HCT116 (cell line): ENCODE results near the gene SAMSN1. TPM values are rescaled to one million over a fixed set of nuclear protein-coding genes. Genes with fewer than 3 reads are reported as not detected.

Experiments
- ATAC-seq: fragments of 200-7000 bp; cut with Tn5 transposase; 2 replicates; pipeline ENCODE4 v1.9.1; 2020; ENCODE audit warnings: mild to moderate bottlenecking, moderate library complexity
- Bru-seq: library from RNA; stranded (reverse); fragments of 400-500 nt; gene quantifications from one replicate; lab custom pipeline; 2021; lab: Mats Ljungman, UMichigan
- BruChase-seq, 2 experiments: library from RNA; stranded (reverse); fragments of 400-500 nt; gene quantifications; one replicate each; lab custom pipeline; 2021; lab: Mats Ljungman, UMichigan
- BruUV-seq: library from RNA; stranded (reverse); fragments of 400-500 nt; replicated peaks from 2 replicates; lab custom pipeline; 2021; lab: Mats Ljungman, UMichigan
- CTCF ChIA-PET: fragments of 300-600 bp; sonication (Branson Sonifier 250); formaldehyde crosslinking; loops from one replicate; lab custom pipeline; 2021; ENCODE audit warnings: antibody characterized with exemption; lab: Charles Lee
- POLR2A ChIA-PET: fragments of 300-600, 350-600 bp; sonication (Branson Sonifier 250); formaldehyde crosslinking; loops from one replicate; lab custom pipeline; 2021; ENCODE audit warnings: antibody characterized with exemption; lab: Charles Lee
- RAD21 ChIA-PET, 2 experiments: fragments of 300-600 bp; sonication (Branson Sonifier 250); formaldehyde crosslinking; loops; one replicate each; lab custom pipeline; 2023; ENCODE audit warnings: low total read pairs in 2 of 2; ENCODE audit not compliant: uncharacterized antibody in 2 of 2, unreplicated experiment in 2 of 2, low non-redundant PET in 1 of 2; lab: Charles Lee
- DNase-seq: peaks from one replicate; pipeline ENCODE4 v3.0.0-alpha.2; 2010; ENCODE audit warnings: low read depth, low spot score
- H2AFZ ChIP-seq: fragments of 200-600 bp; shearing (Covaris generic), sonication (generic); 2 replicates; pipeline ENCODE4 v1.6.1; 2017; ENCODE audit warnings: low read depth, mixed run types, mixed read lengths, antibody characterized with exemption, low read length; ENCODE audit not compliant: poor library complexity, severe bottlenecking
- H3K27ac ChIP-seq: 2 replicates; pipeline ENCODE4 v1.5.1; 2012; ENCODE audit warnings: low read depth, low read length
- H3K27me3 ChIP-seq: fragments of 200-600 bp; sonication (generic); 2 replicates; pipeline ENCODE4 v1.6.1; 2016; ENCODE audit warnings: mixed run types, low read length, mixed read lengths; ENCODE audit not compliant: insufficient read depth
- H3K36me3 ChIP-seq, 2 experiments: fragments of 200-500 bp in 1 of 2; fragments of 200-600 bp in 1 of 2; sonication (Bioruptor generic) in 1 of 2; sonication (generic) in 1 of 2; 2 replicates each; pipeline versions ENCODE4 v1.5.1 to v1.6.1; 2014 to 2016; ENCODE audit warnings: low read length in 2 of 2, inconsistent platforms in 1 of 2, mixed read lengths in 1 of 2, mixed run types in 1 of 2; ENCODE audit not compliant: insufficient read depth in 2 of 2, control insufficient read depth in 1 of 2
- H3K4me1 ChIP-seq, 2 experiments: fragments of 200-600 bp in 1 of 2; sonication (generic) in 1 of 2; 2 replicates each; pipeline versions ENCODE4 v1.5.1 to v1.6.1; 2012 to 2017; ENCODE audit warnings: low read length in 2 of 2, inconsistent platforms in 1 of 2, mild to moderate bottlenecking in 1 of 2, mixed read lengths in 1 of 2, mixed run types in 1 of 2, moderate library complexity in 1 of 2; ENCODE audit not compliant: insufficient read depth in 2 of 2, control insufficient read depth in 1 of 2
- H3K4me2 ChIP-seq: fragments of 200-600 bp; sonication (generic); 2 replicates; pipeline ENCODE4 v1.6.1; 2017; ENCODE audit warnings: mixed run types, low read length, mixed read lengths
- H3K4me3 ChIP-seq, 2 experiments: fragments of 200-600 bp in 1 of 2; sonication (generic) in 1 of 2; replicated peaks in 1 of 2; 2 replicates each; pipeline ENCODE4 v1.5.1; 2011 to 2016; ENCODE audit warnings: low read length in 2 of 2, control low read depth in 1 of 2, low read depth in 1 of 2, mild to moderate bottlenecking in 1 of 2, mixed read lengths in 1 of 2, mixed run types in 1 of 2
- H3K79me2 ChIP-seq: fragments of 200-600 bp; sonication (generic); 2 replicates; pipeline ENCODE4 v1.6.1; 2017; ENCODE audit warnings: mild to moderate bottlenecking, mixed run types, low read length, moderate library complexity, mixed read lengths; ENCODE audit not compliant: insufficient read depth
- H3K9ac ChIP-seq: fragments of 200-600 bp; sonication (generic); 2 replicates; pipeline ENCODE4 v1.6.1; 2016; ENCODE audit warnings: low read length, mixed read lengths
- H3K9me2 ChIP-seq: fragments of 200-600 bp; sonication (generic), shearing (Covaris generic); 2 replicates; pipeline ENCODE4 v1.6.1; 2017; ENCODE audit warnings: mixed run types, mild to moderate bottlenecking, moderate library complexity; ENCODE audit not compliant: insufficient read depth
- H3K9me3 ChIP-seq, 2 experiments: fragments of 200-500 bp in 1 of 2; fragments of 200-600 bp in 1 of 2; sonication (Bioruptor generic) in 1 of 2; sonication (generic) in 1 of 2; 2 replicates each; pipeline ENCODE4 v1.6.1; 2014 to 2017; ENCODE audit warnings: low read length in 2 of 2, mixed read lengths in 2 of 2, inconsistent platforms in 1 of 2, low read depth in 1 of 2, mild to moderate bottlenecking in 1 of 2, mixed run types in 1 of 2, moderate library complexity in 1 of 2; ENCODE audit not compliant: control insufficient read depth in 1 of 2, insufficient read depth in 1 of 2
- H4K20me1 ChIP-seq: fragments of 200-600 bp; sonication (generic), shearing (Covaris generic); 2 replicates; pipeline ENCODE4 v1.6.1; 2017; ENCODE audit warnings: mixed run types, mild to moderate bottlenecking, moderate library complexity; ENCODE audit not compliant: insufficient read depth
- ATF3 ChIP-seq: IDR thresholded peaks from 2 replicates; pipeline ENCODE4 v1.6.1; 2012
- CEBPB ChIP-seq: IDR thresholded peaks from 2 replicates; pipeline ENCODE4 v1.6.1; 2012; ENCODE audit warnings: low read depth
- EZH2phosphoT487 ChIP-seq: fragments of 200-600 bp; IDR thresholded peaks from 2 replicates; pipeline ENCODE4 v1.6.1; 2018; ENCODE audit warnings: antibody characterized with exemption, borderline replicate concordance
- FOSL1 ChIP-seq: IDR thresholded peaks from 2 replicates; pipeline ENCODE4 v1.6.1; 2012; ENCODE audit warnings: low read depth
- JUND ChIP-seq: IDR thresholded peaks from 2 replicates; pipeline ENCODE4 v1.6.1; 2012
- SP1 ChIP-seq: IDR thresholded peaks from 2 replicates; pipeline ENCODE4 v1.6.1; 2012; ENCODE audit warnings: low read depth
- TCF7L2 ChIP-seq: IDR thresholded peaks from 2 replicates; pipeline ENCODE4 v1.7.0; 2011; ENCODE audit warnings: borderline replicate concordance, inconsistent platforms; ENCODE audit not compliant: insufficient read depth, insufficient read length; ENCODE audit errors: extremely low read depth
- YY1 ChIP-seq: IDR thresholded peaks from 2 replicates; pipeline ENCODE4 v1.6.1; 2011; ENCODE audit warnings: low read length, low read depth, moderate library complexity, mild to moderate bottlenecking; ENCODE audit not compliant: insufficient replicate concordance; ENCODE audit errors: extremely low read depth
- ZFX ChIP-seq: fragments of 450-650 bp; IDR thresholded peaks from 2 replicates; pipeline ENCODE4 v1.6.1; 2017
- intact Hi-C: fragments of 100-400 bp; cut with micrococcal nuclease; formaldehyde crosslinking; loops from 2 replicates; pipeline ENCODE4 v1.10.0; 2022
- long read RNA-seq: library from polyadenylated mRNA; unstranded; transcript quantifications from one replicate; pipeline ENCODE4 v2.0.0, GENCODE V29; 2021; ENCODE audit not compliant: unreplicated experiment
- polyA plus RNA-seq: library from polyadenylated mRNA; unstranded; fragments of >200 nt; gene quantifications from 2 replicates; pipeline ENCODE4 v1.2.1, GENCODE V29; 2012; ENCODE audit warnings: missing spikeins
- total RNA-seq: library from RNA; stranded (reverse); gene quantifications from one replicate; pipeline ENCODE4 v1.2.1, GENCODE V29; 2021; ENCODE audit not compliant: unreplicated experiment
- TF ChIP-seq, protein P1 (sequence below), 3 experiments: fragments of 200-600 bp in 1 of 3; sonication (generic) in 1 of 3; IDR thresholded peaks in 2 of 3; conservative IDR thresholded peaks in 1 of 3; 2 replicates each; pipeline ENCODE4 v1.5.1; 2012 to 2017; ENCODE audit warnings: low read depth in 2 of 3, low read length in 2 of 3, antibody characterized with exemption in 1 of 3, borderline replicate concordance in 1 of 3, control low read depth in 1 of 3, mild to moderate bottlenecking in 1 of 3, mixed read lengths in 1 of 3, mixed run types in 1 of 3, moderate library complexity in 1 of 3; ENCODE audit not compliant: insufficient read depth in 1 of 3

SAMSN1 gene
- 0.57 TPM for total RNA-seq
- not detected in 2 replicates for polyA plus RNA-seq
- percentile 10 among the genes with signal in this experiment for Bru-seq, nascent RNA
- percentile 18 among the genes with signal in this experiment for BruChase-seq, experiment 1, labeled RNA remaining after a 6-hour chase
- BruChase-seq, experiment 2, labeled RNA remaining after a 2-hour chase, result percentile 14 among the genes with signal in this experiment
- long read RNA-seq, result 0 reads

DNA sequence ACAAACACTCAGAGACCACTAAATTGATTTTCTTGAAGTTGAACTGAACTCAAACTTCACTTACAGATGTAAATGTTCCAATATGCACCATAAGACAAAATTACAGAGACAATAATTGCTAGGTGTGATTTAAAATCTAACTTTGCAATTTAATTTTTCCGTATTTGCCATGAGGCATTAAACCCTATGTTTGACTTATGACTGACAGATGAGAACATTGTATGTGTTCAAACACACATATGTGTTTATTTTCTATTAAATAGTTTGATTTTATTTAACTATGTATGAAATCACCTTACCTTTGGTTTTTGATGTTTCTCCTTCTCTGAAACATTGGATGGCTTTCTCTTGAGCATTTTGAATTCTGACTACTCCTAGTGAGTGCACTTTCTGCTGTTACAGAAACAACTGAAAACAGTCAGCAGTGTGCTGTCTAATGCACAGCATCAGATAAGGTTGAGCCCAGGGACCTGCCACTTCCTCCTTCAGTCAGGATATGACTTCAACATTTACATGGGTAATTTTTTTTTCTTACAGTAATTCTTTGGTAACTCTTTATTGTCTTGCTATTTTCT lies at the start of gene SAMSN1:
SAMSN1 (minus strand) TSS at position 410 of the 575 bp plus-strand sequence; CDS start at position 356, 54 bp downstream.
- ChIA-PET CTCF (no interaction called here), POLR2A (no interaction called here), RAD21 (no interaction called here)
- Histone ChIP-seq H3K36me3 (no peaks in the 10 kb centered on the region), H2AFZ (no peak within 1 kb of the TSS), H3K9me2 (no peaks in the 10 kb centered on the region), H3K4me1 (no peaks in the 10 kb centered on the region), H3K79me2 (no peaks in the 10 kb centered on the region), H3K27me3 (no peaks in the 10 kb centered on the region), H3K4me3 (no peak within 1 kb of the TSS), H3K9ac (no peak within 1 kb of the TSS), H3K27ac (no peak within 1 kb of the TSS), H3K9me3 (no peaks in the 10 kb centered on the region; a peak in 1 of 4 replicates), H3K4me2 (no peak within 1 kb of the TSS), H4K20me1 (no peaks in the 10 kb centered on the region)
- DNase-seq (no peak), ATAC-seq (no peak)
- TF ChIP-seq ATF3 (no peak), FOSL1 (no peak), ZFX (no peak), CEBPB (no peak), YY1 (no peak)
- intact Hi-C loops, result loop anchor here (10.0 kb wide), 1 partner anchor 61 kb away; no protein-coding TSS in a partner anchor
- BruUV-seq, result no TSS peak

GRCh38 chr21:14595449-14595848 lies 49.3 kb upstream of the SAMSN1 start:
- H3K4me2 ChIP-seq, result no peak overlapping the region
- H3K9me2 ChIP-seq, result no peaks in the 10 kb centered on the region
- no peak overlapping the region for H2AFZ ChIP-seq
- H3K79me2 ChIP-seq, result no peaks in the 10 kb centered on the region
- no peaks in the 10 kb centered on the region for H4K20me1 ChIP-seq
- ChIA-PET POLR2A (no interaction called here), CTCF (no interaction called here), RAD21 (no interaction called here)
- no peak overlapping the region for H3K27ac ChIP-seq
- H3K4me3 ChIP-seq, result no peak overlapping the region
- TF ChIP-seq SP1 (no peak), YY1 (no peak), JUND (no peak), CEBPB (no peak), ZFX (no peak), TCF7L2 (no peak), EZH2phosphoT487 (no peak)
- TF ChIP-seq, protein P1, sequence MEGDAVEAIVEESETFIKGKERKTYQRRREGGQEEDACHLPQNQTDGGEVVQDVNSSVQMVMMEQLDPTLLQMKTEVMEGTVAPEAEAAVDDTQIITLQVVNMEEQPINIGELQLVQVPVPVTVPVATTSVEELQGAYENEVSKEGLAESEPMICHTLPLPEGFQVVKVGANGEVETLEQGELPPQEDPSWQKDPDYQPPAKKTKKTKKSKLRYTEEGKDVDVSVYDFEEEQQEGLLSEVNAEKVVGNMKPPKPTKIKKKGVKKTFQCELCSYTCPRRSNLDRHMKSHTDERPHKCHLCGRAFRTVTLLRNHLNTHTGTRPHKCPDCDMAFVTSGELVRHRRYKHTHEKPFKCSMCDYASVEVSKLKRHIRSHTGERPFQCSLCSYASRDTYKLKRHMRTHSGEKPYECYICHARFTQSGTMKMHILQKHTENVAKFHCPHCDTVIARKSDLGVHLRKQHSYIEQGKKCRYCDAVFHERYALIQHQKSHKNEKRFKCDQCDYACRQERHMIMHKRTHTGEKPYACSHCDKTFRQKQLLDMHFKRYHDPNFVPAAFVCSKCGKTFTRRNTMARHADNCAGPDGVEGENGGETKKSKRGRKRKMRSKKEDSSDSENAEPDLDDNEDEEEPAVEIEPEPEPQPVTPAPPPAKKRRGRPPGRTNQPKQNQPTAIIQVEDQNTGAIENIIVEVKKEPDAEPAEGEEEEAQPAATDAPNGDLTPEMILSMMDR (IDR thresholded peaks at IDR 0.05 in 2 of 3, conservative IDR thresholded peaks at IDR 0.05 in 1 of 3; ENCODE audit: borderline replicate concordance in 1 of 3, insufficient read depth in 1 of 3, low read depth in 2 of 3, low read length in 2 of 3), result no peak
- no peaks in the 10 kb centered on the region for H3K27me3 ChIP-seq
- H3K4me1 ChIP-seq, result no peaks in the 10 kb centered on the region
- intact Hi-C loops, result no loop called here
- no peaks in the 10 kb centered on the region for H3K9me3 ChIP-seq
- no peaks in the 10 kb centered on the region for H3K36me3 ChIP-seq
- DNase-seq (no peak), ATAC-seq (no peak)
- BruUV-seq, result no TSS peak
- H3K9ac ChIP-seq, result no peak overlapping the region
